Iris pigment epithelial cell (primary cell): Measurements from ENCODE around the gene MAGEE1.

Experiments used
- DNase-seq: peaks from one replicate; pipeline ENCODE4 v3.0.0-alpha.2; 2011; ENCODE audit warnings: low read depth

The MAGEE1 gene

GRCh38 chrX:76427560-76428242, at the start of gene MAGEE1:
Gene MAGEE1, plus strand, starts transcription at chrX:76427710. Its CDS starts 221 bp downstream, at chrX:76427931.
- DNase-seq = peak; percentile 42

- DNase-seq = no peak
Observed at GRCh38 chrX:76398970-76399369, 28.5 kb upstream of the MAGEE1 start.

- DNase-seq = no peak
Observed at GRCh38 chrX:76407795-76408194, 19.7 kb upstream of the MAGEE1 start.

DNA sequence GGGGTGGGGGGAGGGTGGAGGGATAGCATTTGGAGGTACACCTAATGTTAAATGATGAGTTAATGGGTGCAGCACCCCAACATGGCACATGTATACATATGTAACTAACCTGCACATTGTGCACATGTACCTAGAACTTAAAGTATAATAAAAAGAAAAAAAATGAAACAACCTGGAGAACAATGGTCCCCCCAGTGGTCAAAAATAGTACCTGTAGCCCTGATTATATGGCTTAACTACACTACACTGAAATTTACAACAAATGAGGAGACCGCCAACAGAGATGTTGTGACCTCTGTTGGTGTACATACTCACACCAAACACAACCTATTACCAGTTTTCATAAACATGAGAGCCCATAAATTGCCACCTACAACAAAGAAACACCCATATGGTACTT, 7.3 kb upstream of the MAGEE1 start:
- DNase-seq = no peak

- no peak for DNase-seq
Observed at GRCh38 chrX:76428243-76429130, 977 bp downstream of the MAGEE1 start.

DNA sequence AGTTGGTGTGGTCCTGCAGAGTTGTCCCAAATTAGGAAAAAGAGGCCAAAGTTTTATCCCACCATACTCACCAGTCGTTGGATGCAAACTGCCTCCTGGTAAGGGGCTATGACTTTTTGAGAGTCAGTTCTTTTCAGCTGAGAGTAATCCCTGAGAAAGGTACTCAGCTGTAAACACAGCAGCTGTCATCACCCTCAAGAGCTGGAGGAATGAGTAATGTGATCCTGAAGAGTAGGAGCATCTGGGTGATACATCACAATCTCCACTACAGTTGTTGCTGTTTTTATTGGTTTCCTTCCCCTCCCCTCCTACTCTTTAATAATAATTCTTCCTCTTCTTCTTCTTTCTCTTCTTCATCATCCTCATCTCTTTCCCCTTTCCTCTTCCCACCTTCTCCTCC, 5.7 kb downstream of the MAGEE1 start:
- DNase-seq = no peak

DNA sequence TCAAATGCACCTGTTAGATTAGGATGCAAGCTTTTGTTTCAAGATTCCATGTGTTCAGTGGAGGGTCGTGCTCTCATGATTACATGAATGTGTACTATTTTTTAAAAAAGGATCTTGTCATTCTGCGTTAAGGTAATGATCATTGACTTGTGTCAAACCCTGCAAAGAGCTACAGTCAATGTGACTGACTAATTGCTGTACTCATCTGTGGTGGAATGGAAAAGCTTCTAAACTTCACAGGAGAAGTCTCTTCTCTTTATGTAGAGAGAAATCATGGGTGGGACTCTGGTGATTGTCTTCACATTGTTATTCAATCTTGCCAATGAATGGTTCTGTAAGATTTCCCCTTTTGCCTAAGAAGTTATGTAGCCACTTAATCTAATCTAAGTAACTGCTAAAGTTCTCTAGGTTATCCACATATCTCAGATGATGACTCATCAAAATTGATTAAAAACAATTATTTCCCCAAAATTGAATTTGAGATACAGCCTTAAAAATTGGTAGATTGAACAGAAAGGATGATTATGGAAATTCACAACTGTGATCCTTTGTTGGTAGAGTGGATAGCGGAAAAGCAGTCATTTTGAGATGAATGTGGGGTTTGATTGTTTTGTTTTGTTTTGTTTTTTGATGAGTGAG, 6.7 kb downstream of the MAGEE1 start:
- no peak for DNase-seq

DNA sequence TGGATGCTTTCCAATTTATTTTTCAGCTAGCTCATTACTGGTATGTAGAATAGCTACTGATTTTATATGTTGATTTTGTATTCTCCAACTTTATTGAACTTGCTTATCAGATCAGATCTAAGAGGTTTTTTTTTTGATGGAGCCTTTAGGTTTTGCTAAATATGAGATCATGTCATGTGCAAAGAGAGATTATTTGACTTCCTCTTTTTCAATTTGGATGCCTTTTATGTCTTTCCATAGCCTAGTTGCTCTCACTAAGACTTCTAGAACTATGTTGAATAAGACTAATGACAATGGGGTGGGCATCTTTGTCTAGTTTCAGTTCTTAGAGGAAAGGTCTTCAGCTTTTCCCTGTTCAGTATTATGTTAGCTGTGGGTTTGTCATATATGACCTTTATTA, 11.7 kb downstream of the MAGEE1 start:
- no peak for DNase-seq

GRCh38 chrX:76453737-76454406, 26.4 kb downstream of the MAGEE1 start:
- no peak for DNase-seq

DNA sequence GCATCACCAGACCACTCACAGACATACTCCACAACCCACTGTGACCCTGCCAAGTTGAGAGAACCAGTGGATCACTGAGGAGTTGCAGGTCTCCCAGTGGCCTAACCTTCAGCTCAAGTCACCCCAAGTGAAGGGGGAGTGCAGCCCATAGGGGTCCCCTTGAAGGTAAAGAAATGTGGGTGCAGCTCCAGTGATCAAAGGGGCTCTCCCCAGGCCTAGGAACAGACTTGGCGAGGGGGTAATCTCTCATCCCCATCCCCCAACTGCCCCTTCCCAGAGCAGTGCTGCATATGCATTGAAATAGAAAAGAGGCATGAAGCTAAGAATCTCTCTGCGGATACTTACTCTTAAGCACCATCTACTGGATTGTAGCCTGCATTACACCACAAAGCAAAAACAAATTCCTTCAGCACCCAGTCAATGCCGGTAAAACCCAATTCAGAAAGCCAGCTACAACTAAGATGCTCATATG, 27.0 kb downstream of the MAGEE1 start:
- DNase-seq = peak; percentile 9

- DNase-seq = no peak
Observed at GRCh38 chrX:76477353-76477752, 49.8 kb downstream of the MAGEE1 start.
